HEK293 (cell line): ENCODE measurements around the gene EFCAB9.
"Not testable (repeated sequence)": the region's sequence is repeated elsewhere in the genome, so short reads cannot be mapped to it uniquely, and the experiment has no call there.

Experiments used
- CTCF ChIA-PET: fragments of 350-600 bp; formaldehyde crosslinking; extraction: SDS; loops from one replicate; lab custom pipeline; 2021; ENCODE audit warnings: antibody characterized with exemption; lab: Yijun Ruan, JAX
- POLR2A ChIA-PET: fragments of 300-600 bp; formaldehyde crosslinking; extraction: SDS; loops from one replicate; lab custom pipeline; 2020; ENCODE audit warnings: antibody characterized with exemption, inconsistent platforms; lab: Yijun Ruan, JAX
- H3K27ac ChIP-seq: fragments of 200-500 bp; sonication (Bioruptor generic); 2 replicates; pipeline ENCODE4 v1.5.1; 2014; ENCODE audit warnings: low read depth, low read length, control low read depth, inconsistent platforms; ENCODE audit errors: extremely low read depth
- H3K36me3 ChIP-seq, 2 experiments: fragments of 200-500 bp in 1 of 2; sonication (Bioruptor generic) in 1 of 2; 1 replicate in 1 of 2; 2 replicates in 1 of 2; pipeline ENCODE4 v1.5.1; 2014 to 2017; ENCODE audit warnings: inconsistent platforms in 2 of 2, low read length in 2 of 2; ENCODE audit not compliant: control insufficient read depth in 2 of 2, insufficient read depth in 1 of 2
- H3K4me1 ChIP-seq: fragments of 200-500 bp; sonication (Bioruptor generic); 2 replicates; pipeline ENCODE4 v1.5.1; 2014; ENCODE audit warnings: mild to moderate bottlenecking, low read length, inconsistent platforms; ENCODE audit not compliant: control insufficient read depth, insufficient read depth
- H3K4me3 ChIP-seq: 2 replicates; pipeline ENCODE4 v1.5.1; 2011; ENCODE audit warnings: low read depth, mild to moderate bottlenecking, control low read depth, low read length, moderate library complexity
- H3K9me3 ChIP-seq: fragments of 200-500 bp; sonication (Bioruptor generic); 2 replicates; pipeline ENCODE4 v1.5.1; 2014; ENCODE audit warnings: low read depth, low read length, inconsistent platforms; ENCODE audit not compliant: control insufficient read depth, insufficient read depth
- GLI2 ChIP-seq: fragments of 450-650 bp; formaldehyde crosslinking; IDR thresholded peaks from 2 replicates; pipeline ENCODE4; 2017; ENCODE audit warnings: missing biosample characterization, missing genetic modification characterization, low read depth, borderline replicate concordance
- REPIN1 ChIP-seq: fragments of 450-650 bp; formaldehyde crosslinking; IDR thresholded peaks from 2 replicates; pipeline ENCODE4 v1.5.1; 2017; ENCODE audit warnings: missing biosample characterization, missing genetic modification characterization, low read depth
- SETDB1 ChIP-seq: IDR thresholded peaks from one replicate; pipeline ENCODE4 v1.6.1; 2017; ENCODE audit warnings: mild to moderate bottlenecking, low read length, moderate library complexity, mixed read lengths; ENCODE audit not compliant: insufficient read length
- YY1 ChIP-seq: fragments of 450-650 bp; formaldehyde crosslinking; IDR thresholded peaks from 2 replicates; pipeline ENCODE4 v1.5.1; 2018; ENCODE audit warnings: missing biosample characterization, missing genetic modification characterization
- ZBTB1 ChIP-seq: fragments of 450-650 bp; formaldehyde crosslinking; IDR thresholded peaks from 2 replicates; pipeline ENCODE4 v1.5.1; 2016; ENCODE audit warnings: missing biosample characterization, missing genetic modification characterization
- ZBTB48 ChIP-seq: fragments of 450-650 bp; formaldehyde crosslinking; IDR thresholded peaks from 2 replicates; pipeline ENCODE4 v1.5.1; 2016; ENCODE audit warnings: missing biosample characterization, missing genetic modification characterization
- ZBTB8A ChIP-seq: fragments of 450-650 bp; formaldehyde crosslinking; IDR thresholded peaks from 2 replicates; pipeline ENCODE4 v1.5.1; 2016; ENCODE audit warnings: missing biosample characterization, missing genetic modification characterization
- ZFP3 ChIP-seq: fragments of 450-650 bp; formaldehyde crosslinking; IDR thresholded peaks from 2 replicates; pipeline ENCODE4 v1.5.1; 2016; ENCODE audit warnings: low read depth, missing biosample characterization, missing genetic modification characterization
- ZNF138 ChIP-seq: fragments of 450-650 bp; formaldehyde crosslinking; IDR thresholded peaks from 2 replicates; pipeline ENCODE4 v1.5.1; 2016; ENCODE audit warnings: missing biosample characterization, missing genetic modification characterization, borderline replicate concordance
- ZNF169 ChIP-seq: fragments of 450-650 bp; formaldehyde crosslinking; IDR thresholded peaks from 2 replicates; pipeline ENCODE4 v1.5.1; 2016; ENCODE audit warnings: missing biosample characterization, missing genetic modification characterization
- ZNF2 ChIP-seq: fragments of 450-650 bp; formaldehyde crosslinking; IDR thresholded peaks from 2 replicates; pipeline ENCODE4 v1.5.1; 2016; ENCODE audit warnings: missing biosample characterization, missing genetic modification characterization
- ZNF23 ChIP-seq: fragments of 450-650 bp; formaldehyde crosslinking; IDR thresholded peaks from 2 replicates; pipeline ENCODE4 v1.5.1; 2016; ENCODE audit warnings: missing biosample characterization, missing genetic modification characterization, borderline replicate concordance
- ZNF274 ChIP-seq, 2 experiments: fragments of 200-500 bp in 1 of 2; fragments of 450-650 bp in 1 of 2; sonication (Bioruptor generic) in 1 of 2; formaldehyde crosslinking in 1 of 2; IDR thresholded peaks; 2 replicates each; pipeline versions ENCODE4 v1.5.1 to v1.6.1; 2014 to 2016; ENCODE audit warnings: borderline replicate concordance in 1 of 2, inconsistent platforms in 1 of 2, low read length in 1 of 2, missing biosample characterization in 1 of 2, missing genetic modification characterization in 1 of 2
- ZNF341 ChIP-seq: fragments of 450-650 bp; formaldehyde crosslinking; IDR thresholded peaks from 2 replicates; pipeline ENCODE4; 2016; ENCODE audit warnings: low read depth, missing biosample characterization, missing genetic modification characterization
- ZNF350 ChIP-seq: fragments of 450-650 bp; formaldehyde crosslinking; IDR thresholded peaks from 2 replicates; pipeline ENCODE4 v1.5.0; 2017; ENCODE audit warnings: missing biosample characterization, mild to moderate bottlenecking, missing genetic modification characterization
- ZNF529 ChIP-seq: fragments of 450-650 bp; formaldehyde crosslinking; IDR thresholded peaks from 2 replicates; pipeline ENCODE4 v1.5.1; 2017; ENCODE audit warnings: missing genetic modification characterization, missing biosample characterization; ENCODE audit not compliant: insufficient replicate concordance
- ZNF600 ChIP-seq: fragments of 450-650 bp; formaldehyde crosslinking; IDR thresholded peaks from 2 replicates; pipeline ENCODE4 v1.5.1; 2016; ENCODE audit warnings: missing biosample characterization, missing genetic modification characterization
- ZNF660 ChIP-seq: fragments of 450-650 bp; IDR thresholded peaks from 2 replicates; pipeline ENCODE4 v1.5.1; 2018; ENCODE audit warnings: missing biosample characterization, mild to moderate bottlenecking, missing genetic modification characterization
- ZNF670 ChIP-seq: fragments of 450-650 bp; formaldehyde crosslinking; IDR thresholded peaks from 2 replicates; pipeline ENCODE4 v1.5.1; 2016; ENCODE audit warnings: missing biosample characterization, missing genetic modification characterization, low read depth
- TF ChIP-seq, protein P1 (sequence below): fragments of 450-650 bp; formaldehyde crosslinking; IDR thresholded peaks from 2 replicates; pipeline ENCODE4 v1.5.1; 2016; ENCODE audit warnings: missing biosample characterization, missing genetic modification characterization, borderline replicate concordance
- TF ChIP-seq, protein P2 (sequence below): fragments of 450-650 bp; formaldehyde crosslinking; IDR thresholded peaks from 2 replicates; pipeline ENCODE4 v1.5.1; 2016; ENCODE audit warnings: missing biosample characterization, missing genetic modification characterization

The EFCAB9 gene

DNA sequence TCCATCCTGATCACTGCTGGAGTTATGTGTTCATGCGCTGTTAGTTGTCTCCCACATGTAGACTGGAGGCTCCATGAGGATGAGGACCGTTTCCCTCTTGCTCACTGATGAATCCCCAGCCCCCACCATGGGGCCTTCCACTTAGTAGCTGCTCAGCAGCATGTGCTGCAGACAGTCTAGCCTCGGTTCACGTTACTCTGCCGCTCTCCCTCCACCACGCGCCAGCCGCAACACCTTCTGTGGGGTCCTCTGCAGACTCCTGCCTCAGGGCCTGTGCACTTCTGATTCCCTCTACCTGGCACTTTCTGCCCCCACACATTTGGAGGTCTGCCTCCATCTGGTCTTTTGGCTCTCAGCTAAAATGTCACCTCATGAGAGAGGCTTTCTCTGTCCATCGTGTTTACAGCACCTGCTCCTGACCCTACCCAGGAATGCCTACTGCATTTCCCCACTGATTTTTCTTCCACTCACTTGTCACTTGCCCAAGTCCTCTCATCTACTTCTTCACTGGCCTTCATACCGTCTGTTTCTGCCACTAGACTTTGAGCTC, 42.2 kb upstream of the EFCAB9 start:
- ChIA-PET POLR2A (interaction anchor here (0.5 kb wide), 1 partner anchor 121 kb away, joined by 3 read pairs; no protein-coding TSS in a partner anchor), CTCF (interaction anchor here (0.7 to 1.0 kb wide), 2 partner anchors 16 to 239 kb away, joined by 3 to 4 read pairs; no protein-coding TSS in a partner anchor)
- no peaks in the 10 kb centered on the region for H3K4me1 ChIP-seq
- no peaks in the 10 kb centered on the region for H3K9me3 ChIP-seq
- no peak overlapping the region for H3K4me3 ChIP-seq
- no peak overlapping the region for H3K27ac ChIP-seq
- TF ChIP-seq ZNF350 (tag by site-specific recombination) (no peak), ZNF660 (tag by site-specific recombination) (no peak), ZNF274 (IDR thresholded peaks at IDR 0.05; ENCODE audit: low read length) (no peak), ZNF274 (tag by site-specific recombination; IDR thresholded peaks at IDR 0.05; ENCODE audit: borderline replicate concordance) (no peak), SETDB1 (no peak), ZBTB48 (tag by site-specific recombination) (no peak), ZNF529 (tag by site-specific recombination) (no peak), ZNF2 (tag by site-specific recombination) (no peak), ZNF23 (tag by site-specific recombination) (no peak), ZNF600 (tag by site-specific recombination) (no peak), ZNF138 (tag by site-specific recombination) (no peak), ZNF670 (tag by site-specific recombination) (no peak), ZNF341 (tag by site-specific recombination) (no peak)
- TF ChIP-seq, protein P1, sequence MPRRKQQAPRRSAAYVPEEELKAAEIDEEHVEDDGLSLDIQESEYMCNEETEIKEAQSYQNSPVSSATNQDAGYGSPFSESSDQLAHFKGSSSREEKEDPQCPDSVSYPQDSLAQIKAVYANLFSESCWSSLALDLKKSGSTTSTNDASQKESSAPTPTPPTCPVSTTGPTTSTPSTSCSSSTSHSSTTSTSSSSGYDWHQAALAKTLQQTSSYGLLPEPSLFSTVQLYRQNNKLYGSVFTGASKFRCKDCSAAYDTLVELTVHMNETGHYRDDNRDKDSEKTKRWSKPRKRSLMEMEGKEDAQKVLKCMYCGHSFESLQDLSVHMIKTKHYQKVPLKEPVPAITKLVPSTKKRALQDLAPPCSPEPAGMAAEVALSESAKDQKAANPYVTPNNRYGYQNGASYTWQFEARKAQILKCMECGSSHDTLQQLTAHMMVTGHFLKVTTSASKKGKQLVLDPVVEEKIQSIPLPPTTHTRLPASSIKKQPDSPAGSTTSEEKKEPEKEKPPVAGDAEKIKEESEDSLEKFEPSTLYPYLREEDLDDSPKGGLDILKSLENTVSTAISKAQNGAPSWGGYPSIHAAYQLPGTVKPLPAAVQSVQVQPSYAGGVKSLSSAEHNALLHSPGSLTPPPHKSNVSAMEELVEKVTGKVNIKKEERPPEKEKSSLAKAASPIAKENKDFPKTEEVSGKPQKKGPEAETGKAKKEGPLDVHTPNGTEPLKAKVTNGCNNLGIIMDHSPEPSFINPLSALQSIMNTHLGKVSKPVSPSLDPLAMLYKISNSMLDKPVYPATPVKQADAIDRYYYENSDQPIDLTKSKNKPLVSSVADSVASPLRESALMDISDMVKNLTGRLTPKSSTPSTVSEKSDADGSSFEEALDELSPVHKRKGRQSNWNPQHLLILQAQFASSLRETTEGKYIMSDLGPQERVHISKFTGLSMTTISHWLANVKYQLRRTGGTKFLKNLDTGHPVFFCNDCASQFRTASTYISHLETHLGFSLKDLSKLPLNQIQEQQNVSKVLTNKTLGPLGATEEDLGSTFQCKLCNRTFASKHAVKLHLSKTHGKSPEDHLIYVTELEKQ (tag by site-specific recombination) = no peak
- TF ChIP-seq, protein P2, sequence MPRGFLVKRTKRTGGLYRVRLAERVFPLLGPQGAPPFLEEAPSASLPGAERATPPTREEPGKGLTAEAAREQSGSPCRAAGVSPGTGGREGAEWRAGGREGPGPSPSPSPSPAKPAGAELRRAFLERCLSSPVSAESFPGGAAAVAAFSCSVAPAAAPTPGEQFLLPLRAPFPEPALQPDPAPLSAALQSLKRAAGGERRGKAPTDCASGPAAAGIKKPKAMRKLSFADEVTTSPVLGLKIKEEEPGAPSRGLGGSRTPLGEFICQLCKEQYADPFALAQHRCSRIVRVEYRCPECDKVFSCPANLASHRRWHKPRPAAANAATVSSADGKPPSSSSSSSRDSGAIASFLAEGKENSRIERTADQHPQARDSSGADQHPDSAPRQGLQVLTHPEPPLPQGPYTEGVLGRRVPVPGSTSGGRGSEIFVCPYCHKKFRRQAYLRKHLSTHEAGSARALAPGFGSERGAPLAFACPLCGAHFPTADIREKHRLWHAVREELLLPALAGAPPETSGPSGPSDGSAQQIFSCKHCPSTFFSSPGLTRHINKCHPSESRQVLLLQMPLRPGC (tag by site-specific recombination) = no peak
- peaks cover 0 to 17% of the 10 kb centered on the region in 2 experiments; a peak in 1 of 3 replicates for H3K36me3 ChIP-seq

DNA sequence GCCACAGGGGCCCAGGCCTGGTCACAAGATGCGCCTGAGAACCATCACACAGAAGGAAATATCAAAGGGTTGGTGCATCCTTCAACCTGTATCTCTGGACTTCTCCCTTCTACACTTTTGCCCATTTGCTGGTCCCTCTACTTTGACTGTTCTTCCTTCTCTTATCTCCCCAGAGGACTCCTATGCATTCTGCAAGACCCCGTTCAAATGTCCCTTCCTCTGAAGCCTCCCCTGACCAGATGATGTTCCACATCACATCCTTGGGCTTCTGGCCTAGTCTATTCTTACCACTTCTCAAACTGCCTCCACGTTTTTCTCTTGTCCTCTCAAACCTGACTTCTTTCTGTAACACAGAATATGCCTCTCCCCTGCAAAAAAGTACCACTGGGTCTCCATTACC, 40.3 kb upstream of the EFCAB9 start:
- no peaks in the 10 kb centered on the region for H3K4me1 ChIP-seq
- POLR2A ChIA-PET = no interaction called here
- peak; percentile 87 for TF ChIP-seq ZFP3 (tag by site-specific recombination)
- TF ChIP-seq ZNF169 = no peak
- TF ChIP-seq REPIN1 (tag by site-specific recombination) = no peak
- no peak for TF ChIP-seq ZBTB1
- TF ChIP-seq GLI2 (tag by site-specific recombination) = no peak
- no peak for TF ChIP-seq ZBTB8A (tag by site-specific recombination)
- no peak for TF ChIP-seq YY1 (tag by site-specific recombination)
- H3K9me3 ChIP-seq = no peaks in the 10 kb centered on the region
- peaks cover 0 to 10% of the 10 kb centered on the region in 2 experiments; a peak in 1 of 3 replicates for H3K36me3 ChIP-seq
- no peak overlapping the region for H3K4me3 ChIP-seq
- H3K27ac ChIP-seq = no peak overlapping the region
- CTCF ChIA-PET = interaction anchor here (0.8 kb wide), 1 partner anchor 543 kb away, joined by 3 read pairs; no protein-coding TSS in a partner anchor

DNA sequence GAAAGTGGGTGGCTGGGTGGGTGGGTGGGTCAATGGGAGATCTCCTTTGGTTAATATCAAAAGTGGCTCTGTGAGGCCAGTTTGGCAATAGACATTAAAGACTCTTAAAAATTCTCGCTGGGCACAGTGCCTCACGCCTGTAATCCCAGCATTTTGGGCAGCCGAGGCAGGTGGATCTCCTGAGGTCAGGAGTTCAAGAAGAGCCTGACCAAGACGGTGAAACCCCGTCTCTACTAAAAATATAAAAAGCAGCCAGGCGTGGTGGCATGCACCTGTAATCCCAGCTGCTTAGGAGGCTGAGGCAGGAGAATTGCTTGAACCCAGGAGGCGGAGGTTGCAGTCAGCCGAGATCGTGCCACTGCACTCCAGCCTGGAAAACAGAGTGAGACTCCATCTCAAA, 38.9 kb upstream of the EFCAB9 start:
- not testable (repeated sequence) for H3K4me3 ChIP-seq, H3K4me1 ChIP-seq, H3K36me3 ChIP-seq, H3K27ac ChIP-seq, H3K9me3 ChIP-seq
- CTCF ChIA-PET = interaction anchor here (0.6 kb wide), 1 partner anchor 34 kb away, joined by 4 read pairs; no protein-coding TSS in a partner anchor
- POLR2A ChIA-PET = interaction anchor here (0.6 kb wide), 1 partner anchor 20 kb away, joined by 5 read pairs; no protein-coding TSS in a partner anchor
